Measurements from ENCODE around the gene PTGES3L.
"Not testable (repeated sequence)": the region's sequence is repeated elsewhere in the genome, so short reads cannot be mapped to it uniquely, and the experiment has no call there.

Gene PTGES3L

GRCh38 chr17:42928714-42929496, 51.0 kb downstream of the PTGES3L start:
- DNase-seq: peak; percentile 29
- H3K4me3 ChIP-seq (ENCODE audit: low read depth, low read length): no peak overlapping the region
- TF ChIP-seq CTCF (IDR thresholded peaks at IDR 0.05; ENCODE audit: low read depth, low read length): peak; percentile 59
- H3K9me3 ChIP-seq: no peaks in the 10 kb centered on the region
- H3K4me1 ChIP-seq: no peaks in the 10 kb centered on the region
- H3K36me3 ChIP-seq: no peaks in the 10 kb centered on the region
- H3K27me3 ChIP-seq: peaks cover 10% of the 10 kb centered on the region

GRCh38 chr17:42924891-42925290, 55.0 kb downstream of the PTGES3L start:
- no peaks in the 10 kb centered on the region for H3K9me3 ChIP-seq

GRCh38 chr17:42923472-42923871, 56.4 kb downstream of the PTGES3L start:
- not testable (repeated sequence) for DNase-seq, H3K4me1 ChIP-seq
- peaks cover 52% of the 10 kb centered on the region for H3K27me3 ChIP-seq

More at GRCh38 chr17:42924891-42925290, 55.0 kb downstream of the PTGES3L start:
- no peak for TF ChIP-seq CTCF (IDR thresholded peaks at IDR 0.05; ENCODE audit: low read depth, low read length)
- H3K4me3 ChIP-seq (ENCODE audit: low read depth, low read length): no peak overlapping the region
- no peaks in the 10 kb centered on the region for H3K4me1 ChIP-seq
- peaks cover 40% of the 10 kb centered on the region for H3K27me3 ChIP-seq
- DNase-seq: no peak
- H3K36me3 ChIP-seq: no peaks in the 10 kb centered on the region

GRCh38 chr17:42922294-42922693, 57.6 kb downstream of the PTGES3L start:
- H3K4me3 ChIP-seq (ENCODE audit: low read depth, low read length): no peak overlapping the region
- no peaks in the 10 kb centered on the region for H3K9me3 ChIP-seq
- H3K36me3 ChIP-seq: no peaks in the 10 kb centered on the region
- no peaks in the 10 kb centered on the region for H3K4me1 ChIP-seq
- H3K27me3 ChIP-seq: peaks cover 52% of the 10 kb centered on the region
- no peak for TF ChIP-seq CTCF (IDR thresholded peaks at IDR 0.05; ENCODE audit: low read depth, low read length)
- no peak for DNase-seq

More at GRCh38 chr17:42923472-42923871, 56.4 kb downstream of the PTGES3L start:
- not testable (repeated sequence) for H3K36me3 ChIP-seq; H3K4me3 ChIP-seq (ENCODE audit: low read depth, low read length); H3K9me3 ChIP-seq

- Histone ChIP-seq H3K9me3 (no peaks in the 10 kb centered on the region), H3K27me3 (peaks cover 58% of the 10 kb centered on the region), H3K36me3 (no peaks in the 10 kb centered on the region), H3K4me3 (ENCODE audit: low read depth, low read length) (no peak overlapping the region), H3K4me1 (no peaks in the 10 kb centered on the region)
- no peak for TF ChIP-seq CTCF (IDR thresholded peaks at IDR 0.05; ENCODE audit: low read depth, low read length)
- DNase-seq: no peak
These were observed 59.0 kb downstream of the PTGES3L start for GRCh38 chr17:42920922-42921321.

- Histone ChIP-seq H3K4me1 (no peaks in the 10 kb centered on the region), H3K36me3 (no peaks in the 10 kb centered on the region), H3K4me3 (ENCODE audit: low read depth, low read length) (no peak overlapping the region), H3K9me3 (no peaks in the 10 kb centered on the region), H3K27me3 (peaks cover 63% of the 10 kb centered on the region)
- no peak for TF ChIP-seq CTCF (IDR thresholded peaks at IDR 0.05; ENCODE audit: low read depth, low read length)
- no peak for DNase-seq
These were observed 59.6 kb downstream of the PTGES3L start for GRCh38 chr17:42920106-42920900.

- not testable (repeated sequence) for H3K4me3 ChIP-seq (ENCODE audit: low read depth, low read length); H3K9me3 ChIP-seq; DNase-seq; H3K36me3 ChIP-seq; H3K4me1 ChIP-seq
- H3K27me3 ChIP-seq: peaks cover 63% of the 10 kb centered on the region
These were observed 60.3 kb downstream of the PTGES3L start for GRCh38 chr17:42919522-42920077.
